Neural crest cell (in vitro differentiated cells): ENCODE data around the gene HK3. TPM values are rescaled to one million over a fixed set of nuclear protein-coding genes. Genes with fewer than 3 reads are reported as not detected.

ENCODE experiments used
- DNase-seq: peaks from one replicate; pipeline ENCODE4 v3.0.0; 2021; ENCODE audit warnings: low read depth, mixed read lengths, low spot score
- H3K27ac Mint-ChIP-seq: one replicate; pipeline ENCODE4 v1.8.0; 2021; ENCODE audit warnings: mild to moderate bottlenecking, mixed read lengths; ENCODE audit not compliant: unreplicated experiment
- H3K27me3 Mint-ChIP-seq: 2 replicates; pipeline ENCODE4 v1.8.0; 2021; ENCODE audit warnings: low read depth, mild to moderate bottlenecking, mixed read lengths
- H3K36me3 Mint-ChIP-seq: 2 replicates; pipeline ENCODE4 v1.8.0; 2021; ENCODE audit warnings: low read depth, mild to moderate bottlenecking, mixed read lengths
- H3K4me1 Mint-ChIP-seq: 2 replicates; pipeline ENCODE4 v1.8.0; 2021; ENCODE audit warnings: mixed read lengths
- H3K4me3 Mint-ChIP-seq: one replicate; pipeline ENCODE4 v1.8.0; 2021; ENCODE audit warnings: mild to moderate bottlenecking, mixed read lengths
- H3K9me3 Mint-ChIP-seq: 2 replicates; pipeline ENCODE4 v1.8.0; 2021; ENCODE audit warnings: mixed read lengths
- CTCF ChIP-seq: fragments of 200-600 bp; sonication (generic); conservative IDR thresholded peaks from 2 replicates; pipeline ENCODE4 v1.5.0; 2021; ENCODE audit warnings: antibody characterized with exemption, mild to moderate bottlenecking
- total RNA-seq: library from RNA; stranded (reverse); gene quantifications from 2 replicates; pipeline ENCODE4 v1.2.1, GENCODE V29; 2021

The HK3 gene
- total RNA-seq, 1 donor from 2014 or later = not detected

GRCh38 chr5:176869501-176870109 lies 29.5 kb downstream of the HK3 start:
- H3K27me3 Mint-ChIP-seq = peaks cover 34% of the 10 kb centered on the region
- no peaks in the 10 kb centered on the region for H3K9me3 Mint-ChIP-seq
- H3K27ac Mint-ChIP-seq = no peak overlapping the region
- TF ChIP-seq CTCF = no peak
- peaks cover 20% of the 10 kb centered on the region for H3K4me1 Mint-ChIP-seq
- no peaks in the 10 kb centered on the region for H3K36me3 Mint-ChIP-seq
- no peak for DNase-seq
- no peak overlapping the region for H3K4me3 Mint-ChIP-seq

- Mint-ChIP-seq H3K4me3 (no peak overlapping the region), H3K27ac (no peak overlapping the region), H3K4me1 (peaks cover 20% of the 10 kb centered on the region), H3K27me3 (peaks cover 32% of the 10 kb centered on the region), H3K9me3 (no peaks in the 10 kb centered on the region), H3K36me3 (no peaks in the 10 kb centered on the region)
- TF ChIP-seq CTCF = no peak
- no peak for DNase-seq
Observed at GRCh38 chr5:176868731-176869130, 30.4 kb downstream of the HK3 start.

- peaks cover 32% of the 10 kb centered on the region for H3K27me3 Mint-ChIP-seq
- no peaks in the 10 kb centered on the region for H3K36me3 Mint-ChIP-seq
- peak overlapping the region; percentile 91 for H3K27ac Mint-ChIP-seq
- H3K4me3 Mint-ChIP-seq = no peak overlapping the region
- no peak for DNase-seq
- H3K9me3 Mint-ChIP-seq = no peaks in the 10 kb centered on the region
- H3K4me1 Mint-ChIP-seq = peaks cover 22% of the 10 kb centered on the region
- no peak for TF ChIP-seq CTCF
Observed at GRCh38 chr5:176868126-176868525, 31.0 kb downstream of the HK3 start.

GRCh38 chr5:176866707-176867310 lies 32.3 kb downstream of the HK3 start:
- Mint-ChIP-seq H3K4me3 (peak overlapping the region; percentile 31), H3K4me1 (peaks cover 26% of the 10 kb centered on the region), H3K9me3 (no peaks in the 10 kb centered on the region), H3K36me3 (no peaks in the 10 kb centered on the region), H3K27ac (peak overlapping the region; percentile 3), H3K27me3 (peaks cover 33% of the 10 kb centered on the region)
- DNase-seq = peak; percentile 50
- TF ChIP-seq CTCF = no peak

GRCh38 chr5:176865964-176866363 lies 33.2 kb downstream of the HK3 start:
- no peak for TF ChIP-seq CTCF
- Mint-ChIP-seq H3K27ac (no peak overlapping the region), H3K27me3 (peaks cover 33% of the 10 kb centered on the region)

More at GRCh38 chr5:176865964-176866363, 33.2 kb downstream of the HK3 start:
- DNase-seq = no peak
- no peaks in the 10 kb centered on the region for H3K9me3 Mint-ChIP-seq
- H3K4me3 Mint-ChIP-seq = no peak overlapping the region
- H3K4me1 Mint-ChIP-seq = peaks cover 26% of the 10 kb centered on the region
- H3K36me3 Mint-ChIP-seq = no peaks in the 10 kb centered on the region
